GM19043 (cell line): ENCODE data around the gene FBRS.
"Not testable (repeated sequence)": the region's sequence is repeated elsewhere in the genome, so short reads cannot be mapped to it uniquely, and the experiment has no call there.

Source experiments
- ATAC-seq: cut with Tn5 transposase; IDR thresholded peaks from one replicate; pipeline ENCODE4 v1.9.1; 2021; ENCODE audit warnings: low read depth; ENCODE audit not compliant: unreplicated experiment

Gene FBRS

DNA sequence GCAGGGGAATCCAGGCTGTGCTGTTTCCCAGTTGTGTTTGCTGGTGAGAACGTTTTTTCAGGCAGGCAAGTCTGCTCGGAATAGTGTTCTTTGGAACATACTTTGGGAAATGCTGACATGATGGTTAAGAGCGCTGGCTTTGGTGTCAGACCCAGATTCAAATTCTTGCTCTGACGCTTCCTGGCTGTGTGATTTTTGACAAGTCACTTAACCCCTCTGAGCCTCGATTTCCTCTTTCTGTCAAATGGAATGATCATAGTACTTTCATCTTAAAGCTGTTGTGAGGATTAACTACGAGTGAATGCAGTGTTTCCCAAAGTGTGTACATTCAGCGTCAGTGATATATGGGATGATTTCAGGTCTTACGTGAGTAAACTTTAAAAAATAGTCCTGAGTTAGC lies 4.8 kb downstream of the FBRS start:
- no peak for ATAC-seq

GRCh38 chr16:30663820-30664219 lies 5.6 kb downstream of the FBRS start:
- ATAC-seq, result no peak

- no peak for ATAC-seq
Measured at GRCh38 chr16:30664616-30665109, 6.4 kb downstream of the FBRS start.

DNA sequence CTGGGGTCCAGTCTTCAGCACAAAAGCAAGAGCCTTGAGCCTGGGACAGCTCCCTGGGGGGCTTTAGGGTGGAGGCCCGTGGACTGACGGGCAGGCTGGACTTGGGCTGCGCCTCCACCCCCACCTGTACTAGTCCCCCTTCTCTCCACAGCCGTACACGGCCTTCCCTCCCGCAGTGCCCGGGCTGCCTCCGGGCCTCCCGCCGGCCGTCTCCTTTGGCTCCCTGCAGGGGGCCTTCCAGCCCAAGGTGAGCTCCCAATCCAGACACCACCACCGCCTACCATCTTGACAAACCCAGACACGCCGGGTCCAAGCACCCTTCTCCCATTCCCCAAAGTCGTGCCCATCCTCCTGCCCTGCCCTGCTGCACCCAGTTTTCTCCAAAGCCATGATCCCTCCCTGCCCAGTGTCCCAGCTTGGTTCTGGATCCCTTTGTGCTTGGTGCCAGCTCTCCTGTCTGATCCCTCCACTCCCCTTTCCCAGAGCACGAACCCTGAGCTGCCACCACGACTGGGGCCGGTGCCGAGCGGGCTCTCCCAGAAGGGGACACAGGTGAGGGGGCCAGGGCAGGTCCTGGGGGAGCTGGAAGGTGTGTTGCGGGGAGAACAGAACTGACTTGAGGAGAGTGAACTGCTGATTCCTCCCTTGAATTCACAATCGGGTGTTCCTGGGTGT lies 7.1 kb downstream of the FBRS start:
- ATAC-seq, result no peak

GRCh38 chr16:30665830-30666190 lies 7.6 kb downstream of the FBRS start:
- ATAC-seq, result no peak

DNA sequence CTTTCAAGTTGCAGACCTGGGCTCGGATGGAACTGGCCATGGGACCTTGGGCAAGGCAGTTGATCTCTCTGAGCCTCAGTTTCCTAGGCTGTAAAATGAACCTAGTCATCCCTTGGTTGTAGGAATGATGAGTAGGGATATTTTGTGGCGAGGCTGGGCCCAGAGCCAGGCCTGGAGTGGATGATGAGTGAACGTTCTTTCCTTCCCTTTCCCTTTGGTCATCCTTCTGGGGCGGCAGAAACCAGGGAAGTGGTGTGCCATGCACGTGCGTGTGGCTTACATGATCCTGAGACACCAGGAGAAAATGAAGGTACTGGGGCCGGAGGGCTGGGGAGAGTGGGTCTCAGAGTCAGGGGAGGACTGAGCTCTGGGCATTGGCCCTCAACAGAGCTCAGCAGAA lies 8.4 kb downstream of the FBRS start:
- ATAC-seq, result no peak

DNA sequence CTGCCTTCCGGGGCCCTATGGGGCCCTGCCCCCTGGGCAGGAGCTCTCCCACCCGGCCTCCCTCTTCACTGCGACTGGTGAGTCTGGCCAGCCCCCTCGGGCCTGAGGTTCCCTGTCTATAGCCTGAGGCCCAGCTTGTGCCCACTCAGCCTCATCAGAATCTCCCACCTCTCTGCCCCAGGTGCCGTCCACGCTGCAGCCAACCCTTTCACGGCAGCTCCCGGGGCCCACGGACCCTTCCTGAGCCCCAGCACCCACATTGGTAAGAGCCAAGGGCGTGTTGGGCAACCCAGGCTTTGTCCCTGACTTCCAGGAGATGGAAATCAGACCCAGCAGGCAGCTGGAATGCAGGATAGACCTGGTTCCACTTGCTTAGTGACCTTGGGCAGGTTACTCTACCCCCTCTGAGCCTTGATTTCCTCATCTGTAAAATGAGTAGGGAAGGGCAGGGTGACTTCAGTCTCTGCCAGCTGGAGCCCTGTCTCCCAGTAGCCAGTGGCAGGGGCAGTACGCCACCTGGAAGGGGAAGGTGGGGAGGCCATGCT lies 9.2 kb downstream of the FBRS start:
- no peak for ATAC-seq

DNA sequence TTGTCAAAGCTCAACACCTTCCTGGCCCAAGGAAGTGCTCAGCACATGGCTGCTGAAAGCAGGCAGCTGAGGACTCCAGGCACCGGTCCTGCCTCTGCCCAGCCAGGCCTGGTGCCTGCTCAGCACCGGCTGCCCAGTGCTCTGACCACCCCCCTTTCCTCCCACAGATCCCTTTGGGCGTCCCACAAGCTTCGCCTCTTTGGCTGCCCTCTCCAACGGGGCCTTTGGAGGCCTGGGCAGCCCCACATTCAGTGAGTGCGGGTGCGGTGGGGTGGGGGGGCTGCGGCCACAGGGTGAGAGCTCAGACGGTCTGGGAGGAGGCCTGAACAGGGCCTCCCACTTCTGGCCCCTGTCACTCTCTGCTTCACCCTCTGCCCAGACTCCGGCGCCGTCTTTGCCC lies 10.2 kb downstream of the FBRS start:
- no peak for ATAC-seq

GRCh38 chr16:30669026-30669902 lies 11.0 kb downstream of the FBRS start:
- ATAC-seq, result no peak

DNA sequence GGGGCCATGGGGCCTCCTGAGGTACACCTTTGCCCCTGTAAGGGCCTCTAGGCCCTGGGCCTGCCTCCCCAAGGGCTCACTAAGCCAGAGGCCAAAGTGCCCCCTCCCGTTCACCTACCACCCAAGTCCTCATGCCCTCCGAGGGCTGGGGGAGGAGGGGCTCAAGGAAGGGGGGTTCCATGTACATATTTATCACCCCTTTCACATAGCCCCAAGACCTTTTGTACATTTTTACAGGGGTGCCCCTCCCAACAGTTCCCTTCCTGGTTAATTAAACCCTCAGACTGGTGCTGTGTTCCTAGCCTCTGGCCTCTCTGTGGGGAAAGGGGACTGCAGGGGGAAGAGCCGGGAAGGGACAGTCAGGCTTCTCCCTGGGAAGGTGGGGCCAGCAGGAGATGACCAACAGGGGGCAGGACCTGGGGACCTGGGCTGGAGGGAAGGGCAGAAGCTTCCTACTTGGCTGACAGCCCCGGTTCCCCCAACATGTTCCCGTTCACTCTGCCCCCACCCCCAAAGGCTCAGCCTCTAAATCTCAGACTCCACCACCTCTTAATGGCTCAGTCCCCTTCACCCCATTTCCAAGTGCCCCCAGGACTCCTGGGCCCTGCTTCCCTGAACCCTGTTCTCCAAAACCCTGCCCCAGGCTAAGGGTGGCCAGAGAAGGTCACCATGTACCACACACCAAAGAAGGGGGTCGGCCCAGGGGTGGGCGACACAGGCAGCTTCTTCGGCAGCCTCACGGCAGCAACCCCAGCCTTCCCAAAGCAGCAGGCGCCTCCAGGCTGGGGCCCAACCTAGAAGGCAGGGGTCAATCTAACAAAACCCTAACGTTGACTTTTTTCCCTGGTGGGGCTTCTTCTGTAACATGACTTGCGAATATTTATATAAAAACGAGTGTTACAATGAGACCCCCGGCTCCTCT lies 11.9 kb downstream of the FBRS start:
- ATAC-seq, result no peak

DNA sequence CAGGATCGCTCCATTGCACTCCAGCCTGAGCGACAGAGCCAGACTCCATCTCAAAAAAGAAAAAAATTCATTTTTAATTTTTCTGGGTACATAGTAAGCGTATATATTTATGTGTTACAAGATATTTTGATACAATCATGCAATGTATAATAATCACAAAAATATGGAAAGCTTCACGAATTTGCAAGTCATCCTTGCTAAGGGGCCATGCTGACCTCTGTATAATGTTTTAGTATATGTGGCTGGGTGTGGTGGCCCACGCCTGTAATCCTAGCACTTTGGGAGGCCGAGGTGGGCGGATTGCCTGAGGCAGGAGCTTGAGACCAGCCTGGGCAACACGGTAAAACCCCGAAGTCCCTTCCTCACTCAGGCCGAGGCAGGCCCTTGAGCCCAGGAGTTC lies 16.9 kb downstream of the FBRS start:
- ATAC-seq, result no peak

DNA sequence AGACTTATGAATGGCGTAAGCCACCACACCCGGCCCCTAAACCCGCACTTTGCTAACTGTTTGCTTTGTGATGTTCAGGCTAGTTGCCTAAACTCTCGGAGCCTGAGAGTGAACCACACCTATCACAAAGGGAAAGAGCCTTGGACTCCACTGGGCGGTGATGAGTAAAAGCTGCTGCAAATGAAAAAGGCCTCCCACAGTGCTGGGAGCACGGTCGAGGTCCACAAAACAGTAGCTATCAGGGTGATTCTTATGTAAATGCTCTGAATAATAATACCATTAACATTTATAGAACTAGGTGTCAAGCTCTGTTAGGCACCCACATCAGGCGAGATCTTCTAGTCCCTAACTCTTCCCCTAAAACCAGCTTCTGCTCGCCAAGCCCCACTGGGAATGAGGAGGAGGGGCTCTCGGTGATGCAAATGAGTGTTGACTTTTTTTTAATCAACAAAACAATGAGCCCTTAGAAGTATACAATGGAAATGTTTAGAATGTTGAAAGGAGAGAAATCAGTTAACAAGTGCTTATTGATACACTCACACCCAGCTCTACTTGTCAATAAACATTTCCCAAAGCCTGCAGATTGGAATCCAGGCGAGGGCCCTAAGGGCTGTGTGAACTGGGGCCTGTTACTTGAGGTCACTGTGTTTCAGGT lies 19.8 kb downstream of the FBRS start:
- ATAC-seq, result no peak

DNA sequence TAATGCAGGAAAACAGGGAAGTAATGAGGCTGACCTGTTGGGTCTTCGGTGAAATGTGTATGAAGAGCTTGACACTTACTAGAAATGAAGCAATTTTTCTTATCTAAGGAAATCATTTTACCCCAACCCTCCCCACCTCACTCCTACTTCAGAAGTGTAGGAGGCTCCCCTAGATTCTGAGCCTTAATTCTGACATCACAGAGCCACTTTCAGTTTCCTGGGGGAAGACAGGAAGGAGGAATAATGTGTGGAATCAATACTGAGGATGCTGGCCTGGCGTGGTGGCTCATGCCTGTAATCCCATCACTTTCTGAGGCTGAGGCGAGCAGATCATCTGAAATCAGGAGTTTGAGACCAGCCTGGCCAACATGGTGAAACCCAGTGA lies 20.3 kb downstream of the FBRS start:
- ATAC-seq, result no peak

DNA sequence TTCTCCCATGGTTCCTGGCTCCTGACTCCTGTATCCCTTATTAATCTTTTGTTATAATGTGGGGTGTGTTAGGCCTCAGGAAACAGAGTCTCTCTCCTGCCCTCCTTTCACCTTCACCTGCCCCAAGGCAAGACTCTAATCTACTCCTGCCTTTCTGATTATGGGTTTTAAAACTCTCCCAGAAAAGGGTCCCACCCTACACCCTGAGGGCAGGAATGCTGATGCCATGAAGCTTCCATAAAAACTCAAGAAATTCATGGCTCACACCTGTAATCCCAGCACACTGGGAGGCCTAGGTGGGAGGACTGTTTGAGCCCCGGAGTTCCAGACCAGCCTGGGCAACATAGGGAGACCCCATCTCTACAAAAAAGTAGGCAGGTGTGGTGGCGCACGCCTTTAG lies 22.1 kb downstream of the FBRS start:
- no peak for ATAC-seq

GRCh38 chr16:30688701-30689100 lies 30.5 kb downstream of the FBRS start:
- no peak for ATAC-seq

- ATAC-seq, result no peak
Measured at GRCh38 chr16:30691907-30692306, 33.7 kb downstream of the FBRS start.

DNA sequence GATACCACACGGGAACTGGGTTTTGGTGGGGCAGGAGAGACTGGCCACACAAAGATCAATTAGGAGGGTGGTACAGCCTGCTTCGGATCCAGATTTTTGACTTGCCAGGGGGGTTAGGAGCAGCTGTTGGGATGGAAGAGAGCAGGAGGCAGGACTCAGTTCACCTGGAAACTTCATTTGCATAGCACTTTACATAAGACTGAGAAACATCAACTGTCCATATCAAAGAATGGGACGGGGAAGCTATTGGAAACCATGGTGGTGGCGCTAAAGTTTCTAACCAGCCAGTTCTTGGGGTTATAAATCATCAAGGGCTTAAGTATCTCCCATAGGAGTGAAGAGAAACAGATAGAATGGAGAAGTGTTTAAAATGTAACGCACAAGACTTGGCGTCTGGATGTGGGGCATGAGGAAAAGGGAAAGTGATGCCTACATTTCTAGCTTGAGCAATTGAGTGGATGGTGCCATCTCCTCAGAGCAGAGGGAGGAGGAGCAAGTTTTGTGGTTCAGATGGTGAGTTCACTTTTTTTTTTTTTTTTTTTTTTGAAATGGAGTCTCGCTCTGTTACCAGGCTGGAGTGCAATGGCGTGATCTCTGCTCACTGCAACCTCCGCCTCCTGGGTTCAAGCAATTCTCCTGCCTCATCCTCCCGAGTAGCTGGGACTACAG lies 34.3 kb downstream of the FBRS start:
- ATAC-seq, result no peak

DNA sequence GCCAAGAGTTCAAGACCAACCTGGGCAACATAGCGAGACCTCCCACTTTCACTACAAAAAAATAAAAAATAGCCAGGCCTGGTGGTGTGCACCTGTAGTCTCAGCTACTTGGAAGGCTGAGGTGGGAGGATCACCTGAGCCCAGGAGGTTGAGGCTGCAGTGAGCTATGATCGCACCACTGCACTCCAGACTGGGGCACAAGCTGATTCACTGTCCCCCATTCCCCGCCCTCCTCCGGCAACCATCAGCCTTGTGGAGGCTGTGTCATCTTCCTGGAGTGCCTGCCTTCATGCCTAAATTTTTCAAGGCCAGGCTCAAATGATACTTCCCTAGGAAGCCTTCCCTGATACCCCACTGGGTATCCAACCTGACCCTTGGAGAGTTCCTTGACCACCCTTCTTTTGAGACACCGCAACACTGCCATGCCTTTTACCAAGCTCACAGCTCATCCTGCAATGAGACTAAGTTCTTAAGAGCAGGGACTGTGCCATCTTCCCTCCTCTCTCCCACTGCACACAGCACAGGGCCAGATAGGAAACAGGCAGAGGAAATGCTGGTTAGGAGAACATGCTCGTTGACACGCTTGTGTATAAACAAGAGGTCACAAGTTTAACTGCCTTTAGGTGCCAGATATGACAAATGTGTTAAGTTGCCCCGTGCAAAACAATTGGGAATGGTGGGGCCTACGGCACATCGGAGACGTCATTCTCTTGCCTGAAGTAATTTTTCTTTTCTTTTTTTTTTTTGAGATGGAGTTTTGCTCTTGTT lies 36.9 kb downstream of the FBRS start:
- ATAC-seq, result no peak

DNA sequence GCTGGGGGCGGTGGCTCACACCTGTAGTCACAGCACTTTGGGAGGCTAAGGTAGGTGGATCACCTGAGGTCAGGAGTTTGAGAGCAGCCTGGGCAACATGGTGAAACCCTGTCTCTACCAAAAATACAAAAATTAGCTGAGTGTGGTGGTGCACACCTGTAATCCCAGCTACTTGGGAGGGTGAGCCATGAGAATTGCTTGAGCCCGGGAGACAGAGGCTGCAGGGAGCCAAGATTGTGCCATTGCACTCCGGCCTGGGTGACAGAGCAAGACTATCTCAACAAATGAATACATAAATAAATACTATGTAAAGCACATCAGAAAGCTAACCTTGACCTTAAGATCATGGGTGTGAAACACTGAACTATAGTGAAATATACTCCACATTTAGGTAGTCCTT lies 38.4 kb downstream of the FBRS start:
- ATAC-seq, result not testable (repeated sequence)
